ENCODE measurements around the gene TFAP2A. TPM values are rescaled to one million over a fixed set of nuclear protein-coding genes. Genes with fewer than 3 reads are reported as not detected.

TFAP2A gene
- total RNA-seq, 1 experiment from 2014 or later = 24.3 TPM

DNA sequence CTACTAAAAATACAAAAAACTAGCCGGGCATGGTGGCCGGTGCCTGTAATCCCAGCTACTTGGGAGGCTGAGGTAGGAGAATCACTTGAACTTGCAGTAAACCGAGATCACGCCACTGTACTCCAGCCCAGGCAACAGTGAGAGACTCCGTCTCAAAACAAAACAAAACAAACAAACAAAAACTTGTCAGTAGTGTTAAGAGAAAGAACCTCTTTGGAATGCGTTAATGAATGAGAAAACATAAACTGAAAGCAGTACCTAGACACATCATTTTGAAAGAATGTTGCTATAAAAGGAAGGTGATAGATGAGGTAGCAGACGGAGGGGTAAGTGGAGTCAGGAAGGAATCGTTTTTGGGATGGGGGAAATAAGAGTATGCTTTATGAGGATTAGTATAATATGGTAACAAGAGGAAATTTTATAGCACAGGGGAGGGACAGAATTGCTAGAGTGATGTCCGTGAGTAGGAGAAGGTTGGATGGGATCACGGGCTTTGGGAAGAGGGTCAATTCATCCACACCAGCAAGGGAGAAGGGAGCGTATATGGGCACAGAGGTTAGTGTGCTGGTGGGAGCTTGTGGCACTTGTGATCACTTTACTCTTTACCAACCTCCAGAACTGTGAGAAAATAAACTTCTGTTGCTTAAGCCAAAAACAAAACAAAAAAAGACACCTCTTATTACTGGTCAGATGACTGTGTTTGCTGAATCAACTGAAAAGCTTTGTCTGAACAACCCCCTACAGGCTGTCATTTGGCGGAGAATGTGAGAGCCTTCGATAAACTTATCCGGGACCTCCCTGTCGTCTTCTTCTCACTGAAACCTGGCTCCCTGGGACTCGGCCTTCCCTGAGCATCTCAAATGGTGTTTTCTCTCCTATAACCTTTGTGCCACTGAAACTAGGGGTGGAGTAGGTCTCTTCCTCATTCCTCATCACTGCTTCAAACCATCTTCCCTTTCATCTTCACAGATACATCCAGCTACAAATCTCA lies 48.9 kb upstream of the TFAP2A start (continued):
- TF ChIP-seq, protein P1, sequence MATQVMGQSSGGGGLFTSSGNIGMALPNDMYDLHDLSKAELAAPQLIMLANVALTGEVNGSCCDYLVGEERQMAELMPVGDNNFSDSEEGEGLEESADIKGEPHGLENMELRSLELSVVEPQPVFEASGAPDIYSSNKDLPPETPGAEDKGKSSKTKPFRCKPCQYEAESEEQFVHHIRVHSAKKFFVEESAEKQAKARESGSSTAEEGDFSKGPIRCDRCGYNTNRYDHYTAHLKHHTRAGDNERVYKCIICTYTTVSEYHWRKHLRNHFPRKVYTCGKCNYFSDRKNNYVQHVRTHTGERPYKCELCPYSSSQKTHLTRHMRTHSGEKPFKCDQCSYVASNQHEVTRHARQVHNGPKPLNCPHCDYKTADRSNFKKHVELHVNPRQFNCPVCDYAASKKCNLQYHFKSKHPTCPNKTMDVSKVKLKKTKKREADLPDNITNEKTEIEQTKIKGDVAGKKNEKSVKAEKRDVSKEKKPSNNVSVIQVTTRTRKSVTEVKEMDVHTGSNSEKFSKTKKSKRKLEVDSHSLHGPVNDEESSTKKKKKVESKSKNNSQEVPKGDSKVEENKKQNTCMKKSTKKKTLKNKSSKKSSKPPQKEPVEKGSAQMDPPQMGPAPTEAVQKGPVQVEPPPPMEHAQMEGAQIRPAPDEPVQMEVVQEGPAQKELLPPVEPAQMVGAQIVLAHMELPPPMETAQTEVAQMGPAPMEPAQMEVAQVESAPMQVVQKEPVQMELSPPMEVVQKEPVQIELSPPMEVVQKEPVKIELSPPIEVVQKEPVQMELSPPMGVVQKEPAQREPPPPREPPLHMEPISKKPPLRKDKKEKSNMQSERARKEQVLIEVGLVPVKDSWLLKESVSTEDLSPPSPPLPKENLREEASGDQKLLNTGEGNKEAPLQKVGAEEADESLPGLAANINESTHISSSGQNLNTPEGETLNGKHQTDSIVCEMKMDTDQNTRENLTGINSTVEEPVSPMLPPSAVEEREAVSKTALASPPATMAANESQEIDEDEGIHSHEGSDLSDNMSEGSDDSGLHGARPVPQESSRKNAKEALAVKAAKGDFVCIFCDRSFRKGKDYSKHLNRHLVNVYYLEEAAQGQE (IDR thresholded peaks at IDR 0.05; ENCODE audit: low read depth) = no peak
- TF ChIP-seq JUND (IDR thresholded peaks at IDR 0.05) (no peak), EZH2phosphoT487 (IDR thresholded peaks at IDR 0.05; ENCODE audit: borderline replicate concordance) (no peak), CEBPB (IDR thresholded peaks at IDR 0.05; ENCODE audit: low read depth) (no peak), POLR2AphosphoS5 (IDR thresholded peaks at IDR 0.05; ENCODE audit: low read depth, low read length) (no peak)
- TF ChIP-seq, protein P2, sequence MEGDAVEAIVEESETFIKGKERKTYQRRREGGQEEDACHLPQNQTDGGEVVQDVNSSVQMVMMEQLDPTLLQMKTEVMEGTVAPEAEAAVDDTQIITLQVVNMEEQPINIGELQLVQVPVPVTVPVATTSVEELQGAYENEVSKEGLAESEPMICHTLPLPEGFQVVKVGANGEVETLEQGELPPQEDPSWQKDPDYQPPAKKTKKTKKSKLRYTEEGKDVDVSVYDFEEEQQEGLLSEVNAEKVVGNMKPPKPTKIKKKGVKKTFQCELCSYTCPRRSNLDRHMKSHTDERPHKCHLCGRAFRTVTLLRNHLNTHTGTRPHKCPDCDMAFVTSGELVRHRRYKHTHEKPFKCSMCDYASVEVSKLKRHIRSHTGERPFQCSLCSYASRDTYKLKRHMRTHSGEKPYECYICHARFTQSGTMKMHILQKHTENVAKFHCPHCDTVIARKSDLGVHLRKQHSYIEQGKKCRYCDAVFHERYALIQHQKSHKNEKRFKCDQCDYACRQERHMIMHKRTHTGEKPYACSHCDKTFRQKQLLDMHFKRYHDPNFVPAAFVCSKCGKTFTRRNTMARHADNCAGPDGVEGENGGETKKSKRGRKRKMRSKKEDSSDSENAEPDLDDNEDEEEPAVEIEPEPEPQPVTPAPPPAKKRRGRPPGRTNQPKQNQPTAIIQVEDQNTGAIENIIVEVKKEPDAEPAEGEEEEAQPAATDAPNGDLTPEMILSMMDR (IDR thresholded peaks at IDR 0.05 in 2 of 3, conservative IDR thresholded peaks at IDR 0.05 in 1 of 3; ENCODE audit: borderline replicate concordance in 1 of 3, insufficient read depth in 1 of 3, low read depth in 2 of 3, low read length in 2 of 3) = no peak

- CTCF ChIA-PET = no interaction called here
- DNase-seq (ENCODE audit: low read depth, low spot score) (no peak), ATAC-seq (no peak)
- no peaks in the 10 kb centered on the region for H3K9me3 ChIP-seq (ENCODE audit: control insufficient read depth in 1 of 2, insufficient read depth in 1 of 2, low read depth in 1 of 2, low read length in 2 of 2)
- no peak overlapping the region for H2AFZ ChIP-seq (ENCODE audit: low read depth, low read length, poor library complexity, severe bottlenecking)
- H3K4me1 ChIP-seq (ENCODE audit: control insufficient read depth in 1 of 2, insufficient read depth in 2 of 2, low read length in 2 of 2) = peaks cover 0 to 20% of the 10 kb centered on the region in 2 experiments; a peak in 1 of 4 replicates
- H3K27ac ChIP-seq (ENCODE audit: low read depth, low read length) = no peak overlapping the region
- RAD21 ChIA-PET (ENCODE audit: low non-redundant PET in 1 of 2, low total read pairs in 2 of 2, uncharacterized antibody in 2 of 2, unreplicated experiment in 2 of 2) = no interaction called here
- POLR2A ChIA-PET = no interaction called here
- H3K9me2 ChIP-seq (ENCODE audit: insufficient read depth) = no peaks in the 10 kb centered on the region
- H3K27me3 ChIP-seq (ENCODE audit: insufficient read depth, low read length) = no peaks in the 10 kb centered on the region
- no peaks in the 10 kb centered on the region for H4K20me1 ChIP-seq (ENCODE audit: insufficient read depth)
- H3K36me3 ChIP-seq (ENCODE audit: control insufficient read depth in 1 of 2, insufficient read depth in 2 of 2, low read length in 2 of 2) = no peaks in the 10 kb centered on the region
- H3K79me2 ChIP-seq (ENCODE audit: insufficient read depth, low read length) = no peaks in the 10 kb centered on the region
- no peak overlapping the region for H3K9ac ChIP-seq (ENCODE audit: low read length)
- H3K4me2 ChIP-seq (ENCODE audit: low read length) = no peak overlapping the region; the same call in 1 of the 2 replicates
- intact Hi-C loops (cut with micrococcal nuclease) = no loop called here
- TF ChIP-seq CEBPB (IDR thresholded peaks at IDR 0.05; ENCODE audit: low read depth) (no peak), SP1 (IDR thresholded peaks at IDR 0.05; ENCODE audit: low read depth) (no peak), SIN3A (IDR thresholded peaks at IDR 0.05; ENCODE audit: low read depth) (no peak), ELF1 (IDR thresholded peaks at IDR 0.05; ENCODE audit: borderline replicate concordance, low read depth) (no peak), EZH2 (IDR thresholded peaks at IDR 0.05) (no peak), FOSL1 (IDR thresholded peaks at IDR 0.05; ENCODE audit: low read depth) (no peak), ZFX (IDR thresholded peaks at IDR 0.05) (no peak)
- BruUV-seq (replicated peaks) = no TSS peak
- H3K4me3 ChIP-seq (replicated peaks in 1 of 2; ENCODE audit: low read depth in 1 of 2, low read length in 2 of 2) = no peak overlapping the region
Measured at GRCh38 chr6:10463040-10463439, 48.2 kb upstream of the TFAP2A start.
